BLaER1 (cell line): ENCODE measurements around the gene PCIF1.
A peak's percentile ranks its signal among the peaks of the same experiment; 100 is the strongest.

Source experiments
- H3K27ac ChIP-seq: shearing (Covaris generic); formaldehyde crosslinking; 2 replicates; pipeline ENCODE4 v1.8.1; 2022
- H3K27me3 ChIP-seq: shearing (Covaris generic); formaldehyde crosslinking; 2 replicates; pipeline ENCODE4 v1.8.1; 2022
- H3K36me3 ChIP-seq: shearing (Covaris generic); formaldehyde crosslinking; 2 replicates; pipeline ENCODE4 v1.8.1; 2022
- H3K4me1 ChIP-seq: shearing (Covaris generic); formaldehyde crosslinking; 2 replicates; pipeline ENCODE4 v1.8.1; 2022
- H3K4me2 ChIP-seq: shearing (Covaris generic); formaldehyde crosslinking; 2 replicates; pipeline ENCODE4 v1.8.1; 2022
- H3K4me3 ChIP-seq: shearing (Covaris generic); formaldehyde crosslinking; 2 replicates; pipeline ENCODE4 v1.8.1; 2022
- H3K9ac ChIP-seq: shearing (Covaris generic); formaldehyde crosslinking; 2 replicates; pipeline ENCODE4 v1.8.1; 2022
- H3K9me3 ChIP-seq: shearing (Covaris generic); formaldehyde crosslinking; 2 replicates; pipeline ENCODE4 v1.8.1; 2022
- H4K20me1 ChIP-seq: shearing (Covaris generic); formaldehyde crosslinking; 2 replicates; pipeline ENCODE4 v1.8.1; 2022
- Cebpa-rat ChIP-seq: shearing (Covaris generic); IDR thresholded peaks from 2 replicates; pipeline ENCODE4 v1.8.1; 2022

PCIF1 gene

DNA sequence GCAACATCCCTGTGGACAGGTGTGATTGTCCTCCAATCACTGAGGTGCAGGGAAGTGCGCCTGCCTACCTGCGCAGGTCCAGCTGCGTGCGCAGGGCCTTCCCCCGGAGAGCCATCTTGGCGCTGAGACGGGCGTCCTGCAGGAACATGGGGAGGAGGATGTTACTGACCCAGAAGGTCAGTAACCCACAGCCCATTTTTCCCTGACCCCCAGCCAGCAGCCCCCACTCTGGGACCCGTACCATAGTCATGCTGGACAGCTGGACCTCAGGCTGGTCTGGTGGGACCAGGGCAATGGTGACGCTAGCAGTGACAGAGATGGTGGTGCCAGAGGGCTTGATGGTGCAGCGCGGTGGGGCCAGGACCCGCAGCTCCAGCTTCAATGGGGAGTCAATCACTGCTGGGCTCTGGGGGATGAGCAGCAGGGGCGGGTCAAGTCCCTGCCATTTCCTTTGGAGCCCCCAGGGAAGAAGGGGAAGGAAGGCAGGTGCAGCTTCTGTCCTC lies 32.2 kb upstream of the PCIF1 start:
- H3K4me3 ChIP-seq = peak overlapping the region; percentile 6; the same call in 1 of the 2 replicates
- peaks cover 42% of the 10 kb centered on the region for H3K4me1 ChIP-seq
- peak overlapping the region; percentile 77 for H3K4me2 ChIP-seq
- H3K36me3 ChIP-seq = peaks cover 28% of the 10 kb centered on the region
- 0 out of 2 replicates have a peak, but pooled peaks cover 5% of the 10 kb centered on the region for H4K20me1 ChIP-seq
- H3K27me3 ChIP-seq = no peaks in the 10 kb centered on the region
- peak overlapping the region; percentile 7; the same call in 1 of the 2 replicates for H3K27ac ChIP-seq
- H3K9me3 ChIP-seq = no peaks in the 10 kb centered on the region
- H3K9ac ChIP-seq = peak overlapping the region; percentile 48
- no peak for TF ChIP-seq Cebpa-rat

GRCh38 chr20:45904583-45905504 lies 29.6 kb upstream of the PCIF1 start:
- Histone ChIP-seq H3K4me2 (peak overlapping the region; percentile 51), H3K27ac (peak overlapping the region; percentile 49), H3K9me3 (no peaks in the 10 kb centered on the region), H3K36me3 (peaks cover 6% of the 10 kb centered on the region), H4K20me1 (0 out of 2 replicates have a peak, but pooled peaks cover 5% of the 10 kb centered on the region), H3K27me3 (no peaks in the 10 kb centered on the region), H3K4me1 (peaks cover 50% of the 10 kb centered on the region), H3K9ac (peak overlapping the region; percentile 50; the same call in 1 of the 2 replicates), H3K4me3 (no peak overlapping the region)
- no peak for TF ChIP-seq Cebpa-rat

GRCh38 chr20:45905505-45906079 lies 28.9 kb upstream of the PCIF1 start:
- peaks cover 6% of the 10 kb centered on the region for H3K36me3 ChIP-seq
- H3K4me3 ChIP-seq = no peak overlapping the region
- peaks cover 57% of the 10 kb centered on the region for H3K4me1 ChIP-seq
- H4K20me1 ChIP-seq = 0 out of 2 replicates have a peak, but pooled peaks cover 5% of the 10 kb centered on the region
- no peak for TF ChIP-seq Cebpa-rat
- H3K9me3 ChIP-seq = no peaks in the 10 kb centered on the region
- H3K27ac ChIP-seq = no peak overlapping the region
- no peak overlapping the region for H3K4me2 ChIP-seq
- no peak overlapping the region for H3K9ac ChIP-seq
- no peaks in the 10 kb centered on the region for H3K27me3 ChIP-seq

DNA sequence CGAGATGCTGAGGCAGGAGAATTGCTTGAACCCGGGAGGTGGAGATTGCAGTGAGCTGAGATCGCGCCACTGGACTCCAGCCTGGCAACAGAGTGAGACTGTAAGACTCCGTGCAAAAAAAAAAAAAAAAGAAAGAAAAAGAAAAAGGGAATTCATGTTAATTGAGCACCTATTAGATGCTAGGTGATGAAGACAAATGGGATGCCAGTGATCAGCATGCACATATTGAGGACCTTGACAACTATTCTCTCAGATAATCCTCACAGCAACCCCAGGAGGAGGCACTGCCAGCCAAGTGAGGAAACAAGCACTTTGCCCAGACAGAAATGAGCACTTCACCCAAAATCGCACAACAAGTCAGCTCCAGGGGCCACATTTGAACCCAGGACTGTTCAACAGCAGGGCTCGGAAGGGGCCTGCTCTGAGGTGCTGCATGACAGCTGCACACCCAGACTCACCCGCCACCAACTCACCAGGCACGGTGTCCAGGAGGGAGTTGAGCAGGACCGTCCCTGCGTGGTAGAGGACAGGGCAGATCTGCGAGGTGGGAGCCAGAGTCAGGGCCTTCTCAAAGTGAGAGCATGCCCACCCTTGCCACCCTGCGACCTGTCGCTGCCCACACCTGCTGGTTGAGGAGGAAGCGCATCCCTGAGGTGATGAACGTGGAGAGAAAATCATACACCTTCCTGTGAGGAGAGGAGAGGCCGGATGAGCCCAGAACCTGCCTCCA lies 27.1 kb upstream of the PCIF1 start:
- no peak for TF ChIP-seq Cebpa-rat
- H3K4me2 ChIP-seq = no peak overlapping the region
- no peak overlapping the region for H3K9ac ChIP-seq
- peaks cover 57% of the 10 kb centered on the region for H3K4me1 ChIP-seq
- 0 out of 2 replicates have a peak, but pooled peaks cover under 1% of the 10 kb centered on the region for H4K20me1 ChIP-seq
- no peak overlapping the region for H3K4me3 ChIP-seq
- peaks cover 15% of the 10 kb centered on the region for H3K27me3 ChIP-seq
- no peaks in the 10 kb centered on the region for H3K9me3 ChIP-seq
- H3K36me3 ChIP-seq = no peaks in the 10 kb centered on the region; the same call in 1 of the 2 replicates
- no peak overlapping the region for H3K27ac ChIP-seq

DNA sequence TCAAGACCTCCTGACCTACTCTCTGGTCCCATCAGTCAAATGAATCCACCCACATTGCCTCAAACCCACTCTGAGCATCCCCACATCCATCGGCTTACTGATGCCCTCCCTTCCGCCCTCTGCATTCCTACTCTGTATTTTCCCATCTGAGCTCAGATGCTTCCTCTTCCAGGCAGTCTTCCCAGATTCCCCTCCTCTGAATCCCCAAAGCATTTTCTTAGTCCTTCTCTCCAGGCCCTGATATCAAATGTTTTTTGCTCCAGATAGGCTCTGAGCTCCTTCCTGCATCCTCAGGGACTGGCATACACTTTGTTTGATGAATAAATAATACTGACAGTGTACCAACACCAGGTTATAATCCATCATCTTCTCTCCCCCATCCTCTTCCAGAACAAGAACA lies 26.4 kb upstream of the PCIF1 start:
- Histone ChIP-seq H3K9ac (no peak overlapping the region), H3K27me3 (peaks cover 19% of the 10 kb centered on the region), H3K4me1 (peaks cover 54% of the 10 kb centered on the region), H3K9me3 (no peaks in the 10 kb centered on the region), H3K4me3 (no peak overlapping the region), H3K27ac (no peak overlapping the region), H3K36me3 (no peaks in the 10 kb centered on the region; the same call in 1 of the 2 replicates), H3K4me2 (no peak overlapping the region), H4K20me1 (no peaks in the 10 kb centered on the region)
- no peak for TF ChIP-seq Cebpa-rat

DNA sequence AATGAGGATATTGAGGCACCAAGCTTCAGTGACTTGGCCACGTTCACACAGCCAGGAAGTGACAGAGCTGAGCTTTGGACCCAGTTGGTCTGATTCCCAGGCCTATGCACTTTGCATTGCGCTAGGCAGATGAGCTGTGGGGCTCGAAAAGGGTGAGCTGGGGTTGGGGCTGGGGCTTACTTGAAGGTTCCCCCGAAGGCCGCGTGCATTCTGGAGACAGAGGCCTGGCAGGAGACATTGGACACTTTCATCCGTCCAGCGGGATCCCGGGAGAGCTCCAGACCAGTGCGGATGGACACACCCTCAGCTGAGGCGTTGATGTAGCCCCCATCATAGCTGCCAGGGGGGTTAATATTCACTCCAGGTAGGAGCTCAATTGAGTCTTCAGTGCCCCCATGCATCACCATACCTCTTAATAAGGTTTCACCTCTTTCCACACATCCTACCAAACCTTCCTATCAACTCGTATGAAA lies 25.1 kb upstream of the PCIF1 start:
- Histone ChIP-seq H3K9me3 (no peaks in the 10 kb centered on the region), H3K4me3 (no peak overlapping the region), H3K36me3 (no peaks in the 10 kb centered on the region; the same call in 1 of the 2 replicates), H3K4me2 (peak overlapping the region; percentile 72), H3K4me1 (peaks cover 41% of the 10 kb centered on the region), H3K27ac (0 out of 2 replicates have a peak overlapping the region, but pooled peaks have one; percentile 38), H4K20me1 (no peaks in the 10 kb centered on the region), H3K27me3 (peaks cover 25% of the 10 kb centered on the region), H3K9ac (no peak overlapping the region)
- no peak for TF ChIP-seq Cebpa-rat

GRCh38 chr20:45909817-45910669 lies 24.4 kb upstream of the PCIF1 start:
- Histone ChIP-seq H3K27ac (0 out of 2 replicates have a peak overlapping the region, but pooled peaks have one; percentile 38), H3K4me3 (peak overlapping the region; percentile 67), H4K20me1 (no peaks in the 10 kb centered on the region), H3K27me3 (peaks cover 25% of the 10 kb centered on the region), H3K9ac (no peak overlapping the region), H3K4me1 (peaks cover 35% of the 10 kb centered on the region), H3K4me2 (peak overlapping the region; percentile 72), H3K36me3 (no peaks in the 10 kb centered on the region; the same call in 1 of the 2 replicates), H3K9me3 (no peaks in the 10 kb centered on the region)
- no peak for TF ChIP-seq Cebpa-rat

GRCh38 chr20:45910670-45911485 lies 23.6 kb upstream of the PCIF1 start:
- Histone ChIP-seq H3K4me2 (peak overlapping the region; percentile 97), H3K36me3 (no peaks in the 10 kb centered on the region; the same call in 1 of the 2 replicates), H3K4me3 (peak overlapping the region; percentile 67), H3K9ac (0 out of 2 replicates have a peak overlapping the region, but pooled peaks have one; percentile 16), H3K4me1 (peaks cover 33% of the 10 kb centered on the region), H3K27ac (peak overlapping the region; percentile 38; the same call in 1 of the 2 replicates), H3K9me3 (no peaks in the 10 kb centered on the region), H3K27me3 (peaks cover 25% of the 10 kb centered on the region), H4K20me1 (no peaks in the 10 kb centered on the region)
- peak; percentile 92 for TF ChIP-seq Cebpa-rat
